Hematopoietic multipotent progenitor cell (in vitro differentiated cells): ENCODE data around the gene RSPO3. TPM values are rescaled to one million over a fixed set of nuclear protein-coding genes. Genes with fewer than 3 reads are reported as not detected.
"Not testable (repeated sequence)": the region's sequence is repeated elsewhere in the genome, so short reads cannot be mapped to it uniquely, and the experiment has no call there.

ENCODE experiments used
- DNase-seq, 3 donors: peaks; one replicate each; pipeline ENCODE4 v3.0.0-alpha.2; 2011 to 2015; ENCODE audit warnings: low read depth in 2 of 3, low spot score in 2 of 3
- total RNA-seq: library from RNA; depleted of rRNA; stranded (reverse); fragments of >200 nt; gene quantifications from one replicate; pipeline ENCODE4 v1.2.3, GENCODE V29; 2012

RSPO3 gene
- total RNA-seq, 1 donor = not detected

DNA sequence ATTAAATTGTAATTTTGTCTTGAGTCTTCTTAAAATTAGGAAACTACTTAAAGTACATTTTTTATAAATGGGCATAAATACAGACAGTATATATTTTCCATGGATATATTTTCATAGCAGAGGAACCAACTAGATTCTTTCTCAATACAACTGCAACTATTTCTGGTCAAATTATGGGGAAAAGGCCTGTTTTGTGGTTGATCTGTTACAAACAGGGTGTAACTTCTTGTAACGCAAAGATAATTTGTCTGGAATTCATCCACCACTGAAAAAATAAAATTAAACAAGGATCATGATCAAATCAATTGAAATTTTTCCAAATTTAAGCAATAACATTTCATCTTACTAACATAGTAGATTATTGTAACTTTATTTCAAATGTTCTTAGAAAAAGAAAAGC, 81.0 kb downstream of the RSPO3 start:
- no peak for DNase-seq

- DNase-seq = no peak
These were observed 81.6 kb downstream of the RSPO3 start for GRCh38 chr6:127200114-127200513.

DNA sequence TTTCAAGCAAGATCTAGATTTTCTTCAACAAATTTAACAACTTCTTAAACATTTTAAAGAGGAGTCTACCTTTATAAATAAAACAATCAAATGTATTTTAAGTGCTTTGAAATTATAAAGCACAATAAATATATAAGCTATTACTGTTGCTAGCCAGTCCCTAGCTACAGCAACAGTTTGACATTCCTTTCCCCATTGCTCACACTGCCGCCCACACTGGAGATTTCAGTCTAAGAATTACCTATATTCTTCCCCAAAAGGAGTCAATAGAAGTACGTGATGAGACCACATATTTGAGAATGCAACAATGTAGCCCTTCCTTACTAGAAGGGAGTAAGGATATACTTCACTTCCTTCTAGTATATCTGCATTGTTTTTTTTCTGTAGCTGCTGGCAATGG, 82.8 kb downstream of the RSPO3 start:
- DNase-seq = no peak

GRCh38 chr6:127202676-127203075, 84.2 kb downstream of the RSPO3 start:
- no peak for DNase-seq

GRCh38 chr6:127204281-127204680, 85.8 kb downstream of the RSPO3 start:
- no peak for DNase-seq

GRCh38 chr6:127205036-127205435, 86.6 kb downstream of the RSPO3 start:
- no peak for DNase-seq

GRCh38 chr6:127206531-127207095, 88.1 kb downstream of the RSPO3 start:
- no peak for DNase-seq

- DNase-seq = no peak
These were observed 89.2 kb downstream of the RSPO3 start for GRCh38 chr6:127207591-127208120.

- no peak for DNase-seq
These were observed 92.3 kb downstream of the RSPO3 start for GRCh38 chr6:127210725-127211124.

DNA sequence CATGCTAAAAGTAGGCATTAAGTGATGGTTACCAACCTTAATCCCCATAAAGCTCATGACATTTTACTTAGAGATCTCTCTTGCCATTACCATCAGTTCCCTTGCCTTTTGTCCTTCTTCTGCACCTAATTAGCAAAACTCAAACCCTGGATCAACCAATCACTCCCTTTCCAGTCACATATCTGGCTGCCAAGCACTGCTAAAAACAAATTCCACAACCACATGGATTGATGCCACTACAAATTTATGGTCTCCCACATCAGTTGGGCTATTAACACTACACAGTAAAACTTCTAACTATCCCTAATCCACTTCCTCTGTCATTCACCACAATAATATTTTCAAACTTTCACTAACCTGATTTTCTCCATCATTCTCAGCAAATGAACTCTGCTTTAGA, 93.9 kb downstream of the RSPO3 start:
- DNase-seq = no peak

DNA sequence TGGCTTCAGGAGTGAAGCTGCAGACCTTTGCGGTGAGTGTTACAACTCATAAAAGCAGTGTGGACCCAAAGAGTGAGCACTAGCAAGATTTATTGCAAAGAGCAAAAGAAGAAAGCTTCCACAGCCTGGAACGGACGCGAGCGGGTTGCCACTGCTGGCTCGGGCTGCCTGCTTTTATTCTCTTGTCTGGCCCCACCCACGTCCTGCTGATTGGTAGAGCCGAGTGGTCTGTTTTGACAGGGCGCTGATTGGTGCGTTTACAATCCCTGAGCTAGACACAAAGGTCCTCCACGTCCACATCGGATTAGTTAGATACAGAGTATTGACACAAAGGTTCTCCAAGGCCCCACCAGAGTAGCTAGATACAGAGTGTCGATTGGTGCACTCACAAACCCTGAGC, 95.6 kb downstream of the RSPO3 start:
- DNase-seq = not testable (repeated sequence)

- not testable (repeated sequence) for DNase-seq
These were observed 96.1 kb downstream of the RSPO3 start for GRCh38 chr6:127214531-127214930.

GRCh38 chr6:127215931-127216330, 97.5 kb downstream of the RSPO3 start:
- no peak for DNase-seq

GRCh38 chr6:127216810-127217789, 98.6 kb downstream of the RSPO3 start:
- DNase-seq = no peak

DNA sequence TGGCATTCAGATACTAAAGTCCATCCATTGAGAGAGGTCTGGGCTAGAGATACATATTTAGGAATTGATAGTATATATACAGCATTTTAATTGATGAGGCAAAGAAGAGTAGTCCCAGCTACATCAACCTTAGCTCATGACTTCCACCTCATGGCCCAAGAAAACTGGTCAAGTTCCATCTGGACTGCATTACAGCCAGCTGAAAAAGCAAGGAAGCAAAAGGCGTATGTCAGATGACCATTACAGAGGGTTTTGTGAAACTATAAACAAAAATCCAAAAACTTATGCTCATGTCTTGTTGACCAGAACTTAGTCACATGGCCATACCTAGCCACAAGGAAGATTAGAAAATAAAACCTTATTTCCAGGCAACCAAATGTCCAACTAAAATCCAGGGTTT, 101.4 kb downstream of the RSPO3 start:
- no peak for DNase-seq

GRCh38 chr6:127221201-127221600, 102.7 kb downstream of the RSPO3 start:
- no peak for DNase-seq

DNA sequence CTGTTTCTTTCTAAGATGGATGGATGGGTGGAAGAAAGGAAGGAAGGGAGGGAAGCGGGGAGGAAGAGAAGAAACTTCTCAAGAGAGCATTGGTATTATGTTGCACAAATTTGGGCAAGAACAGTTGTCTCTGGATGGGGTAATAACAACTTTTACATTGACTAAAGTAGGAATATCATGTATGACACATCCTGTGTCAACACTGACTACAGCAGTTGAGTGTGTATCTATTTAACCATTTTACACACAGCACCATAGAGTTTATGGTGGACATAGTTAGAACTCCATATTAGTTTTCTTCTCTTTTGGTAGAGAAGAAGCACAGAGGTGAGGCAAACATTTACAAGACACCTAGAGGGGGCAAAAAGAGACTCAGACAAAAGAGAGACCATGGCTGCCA, 103.9 kb downstream of the RSPO3 start:
- no peak for DNase-seq

DNA sequence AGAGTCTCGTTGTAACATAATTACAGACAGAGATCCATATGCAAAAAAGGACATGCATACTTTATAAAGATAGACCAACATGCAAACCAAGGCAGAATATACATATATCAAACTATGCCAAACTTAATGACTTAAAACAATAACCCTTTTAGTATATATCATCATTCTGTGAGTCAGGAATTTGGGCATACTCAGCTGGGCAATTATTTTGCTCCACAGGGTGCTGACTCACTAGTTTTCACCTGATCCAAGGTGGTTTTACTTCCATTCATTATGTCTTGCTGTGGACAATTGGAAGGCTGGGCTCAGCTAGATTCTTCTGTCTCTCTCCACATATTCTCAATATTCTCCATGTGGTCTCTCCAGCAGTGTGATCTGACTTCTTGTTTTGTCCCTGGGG, 107.0 kb downstream of the RSPO3 start:
- DNase-seq = no peak

DNA sequence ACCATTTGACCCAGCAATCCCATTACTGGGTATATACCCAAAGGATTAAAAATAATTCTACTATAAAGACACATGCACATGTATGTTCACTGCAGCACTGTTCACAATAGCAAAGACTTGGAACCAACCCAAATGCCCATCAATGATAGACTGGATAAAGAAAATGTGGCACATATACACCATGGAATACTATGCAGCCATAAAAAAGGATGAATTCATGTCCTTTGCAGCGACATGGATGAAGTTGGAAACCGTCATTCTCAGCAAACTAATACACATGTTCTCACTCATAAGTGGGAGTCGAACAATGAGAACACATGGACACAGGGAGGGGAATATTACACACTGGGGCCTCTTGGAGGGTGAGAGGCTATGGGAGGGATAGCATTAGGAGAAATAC, 115.3 kb downstream of the RSPO3 start:
- not testable (repeated sequence) for DNase-seq

- DNase-seq = no peak
These were observed 125.0 kb downstream of the RSPO3 start for GRCh38 chr6:127243501-127243900.
